ENCODE results near the gene ARL6IP6. TPM values are rescaled to one million over a fixed set of nuclear protein-coding genes. Genes with fewer than 3 reads are reported as not detected.

ARL6IP6 gene
- total RNA-seq, 1 donor from 2014 or later, result 18.1 TPM

DNA sequence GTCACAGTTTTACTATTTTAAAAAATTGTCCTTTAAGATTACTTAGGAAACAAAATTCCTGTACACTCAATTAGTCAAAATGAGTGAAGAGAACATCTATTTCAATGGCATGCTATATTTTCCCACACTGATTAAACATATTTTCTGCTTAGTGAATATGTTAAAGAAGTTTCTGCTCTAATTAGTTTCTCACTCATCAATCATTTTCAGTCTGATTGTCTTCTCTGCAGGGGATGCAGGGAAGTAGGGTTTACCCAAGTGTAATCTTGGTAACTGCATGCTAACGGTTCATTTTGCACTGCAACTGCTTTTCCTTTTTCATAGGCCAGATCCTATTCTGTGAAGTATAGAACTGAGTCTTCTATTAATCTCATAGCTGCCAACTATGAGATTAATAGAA, 78.5 kb downstream of the ARL6IP6 start:
- no peak for DNase-seq (ENCODE audit: low read depth in 2 of 2)

DNA sequence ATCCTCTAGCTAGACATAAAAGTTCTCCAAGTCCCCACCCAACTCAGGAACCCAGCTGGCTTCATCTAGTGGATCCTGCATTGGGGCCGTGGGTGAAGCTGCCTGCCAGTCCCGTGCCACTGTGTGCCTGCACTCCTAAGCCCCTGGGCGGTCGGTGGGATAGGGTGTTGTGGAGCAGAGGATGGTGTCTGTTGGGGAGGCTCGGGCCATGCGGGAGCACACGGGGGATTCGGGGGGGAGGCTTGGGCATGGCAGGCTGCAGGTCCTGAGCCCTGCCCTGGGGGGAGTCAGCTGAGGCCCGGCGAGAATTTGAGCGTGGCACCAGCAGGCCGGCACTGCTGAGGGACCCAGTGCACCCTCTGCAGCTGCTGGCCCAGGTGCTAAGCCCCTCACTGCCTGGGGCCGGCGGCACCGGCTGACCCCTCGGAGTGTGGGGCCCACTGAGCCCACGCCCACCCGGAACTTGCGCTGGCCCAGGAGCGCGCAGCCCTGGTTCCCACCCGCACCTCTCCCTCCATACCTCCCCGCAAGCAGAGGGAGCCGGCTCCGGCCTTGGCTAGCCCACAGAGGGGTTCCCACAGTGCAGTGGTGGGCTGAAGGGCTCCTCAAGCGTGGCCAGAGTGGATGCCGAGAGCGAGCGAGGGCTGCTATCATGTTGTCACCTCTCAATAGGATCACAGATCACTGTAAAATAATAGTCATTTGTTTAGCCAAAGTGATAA, 86.4 kb downstream of the ARL6IP6 start:
- DNase-seq (ENCODE audit: low read depth in 2 of 2), result no peak

- no peak for DNase-seq (ENCODE audit: low read depth in 2 of 2)
Observed at GRCh38 chr2:152811916-152812315, 93.5 kb downstream of the ARL6IP6 start.

Other genes with a start within 250 kb of the ARL6IP6 start
- gene PRPF40A, start 1.2 kb upstream of the ARL6IP6 start, total RNA-seq, result 88.6 and 95.6 TPM in 2 replicates